Measurements from ENCODE around the gene ARRB1.

The ARRB1 gene

GRCh38 chr11:75219869-75220268 is 131.6 kb downstream of the ARRB1 start:
- no peak for DNase-seq

- DNase-seq = no peak
Observed at GRCh38 chr11:75214843-75215242, 136.6 kb downstream of the ARRB1 start.

- no peak for DNase-seq
Observed at GRCh38 chr11:75214411-75214821, 137.0 kb downstream of the ARRB1 start.
